PFSK-1 (cell line): ENCODE measurements around the gene BRIX1.

Source experiments
- TAF1 ChIP-seq: IDR thresholded peaks from 2 replicates; pipeline ENCODE4 v1.6.1; 2012; ENCODE audit warnings: low read length, control low read depth, borderline replicate concordance; ENCODE audit not compliant: insufficient read depth
- TF ChIP-seq, protein P1 (sequence below), 2 experiments: IDR thresholded peaks; 2 replicates each; pipeline versions ENCODE4 v1.6.1 to v1.8.0; 2011 to 2012; ENCODE audit warnings: low read depth in 2 of 2, low read length in 2 of 2, control low read depth in 1 of 2, inconsistent platforms in 1 of 2, mild to moderate bottlenecking in 1 of 2, moderate library complexity in 1 of 2; ENCODE audit not compliant: insufficient read depth in 1 of 2

- TF ChIP-seq TAF1 = no peak
- TF ChIP-seq, protein P1, sequence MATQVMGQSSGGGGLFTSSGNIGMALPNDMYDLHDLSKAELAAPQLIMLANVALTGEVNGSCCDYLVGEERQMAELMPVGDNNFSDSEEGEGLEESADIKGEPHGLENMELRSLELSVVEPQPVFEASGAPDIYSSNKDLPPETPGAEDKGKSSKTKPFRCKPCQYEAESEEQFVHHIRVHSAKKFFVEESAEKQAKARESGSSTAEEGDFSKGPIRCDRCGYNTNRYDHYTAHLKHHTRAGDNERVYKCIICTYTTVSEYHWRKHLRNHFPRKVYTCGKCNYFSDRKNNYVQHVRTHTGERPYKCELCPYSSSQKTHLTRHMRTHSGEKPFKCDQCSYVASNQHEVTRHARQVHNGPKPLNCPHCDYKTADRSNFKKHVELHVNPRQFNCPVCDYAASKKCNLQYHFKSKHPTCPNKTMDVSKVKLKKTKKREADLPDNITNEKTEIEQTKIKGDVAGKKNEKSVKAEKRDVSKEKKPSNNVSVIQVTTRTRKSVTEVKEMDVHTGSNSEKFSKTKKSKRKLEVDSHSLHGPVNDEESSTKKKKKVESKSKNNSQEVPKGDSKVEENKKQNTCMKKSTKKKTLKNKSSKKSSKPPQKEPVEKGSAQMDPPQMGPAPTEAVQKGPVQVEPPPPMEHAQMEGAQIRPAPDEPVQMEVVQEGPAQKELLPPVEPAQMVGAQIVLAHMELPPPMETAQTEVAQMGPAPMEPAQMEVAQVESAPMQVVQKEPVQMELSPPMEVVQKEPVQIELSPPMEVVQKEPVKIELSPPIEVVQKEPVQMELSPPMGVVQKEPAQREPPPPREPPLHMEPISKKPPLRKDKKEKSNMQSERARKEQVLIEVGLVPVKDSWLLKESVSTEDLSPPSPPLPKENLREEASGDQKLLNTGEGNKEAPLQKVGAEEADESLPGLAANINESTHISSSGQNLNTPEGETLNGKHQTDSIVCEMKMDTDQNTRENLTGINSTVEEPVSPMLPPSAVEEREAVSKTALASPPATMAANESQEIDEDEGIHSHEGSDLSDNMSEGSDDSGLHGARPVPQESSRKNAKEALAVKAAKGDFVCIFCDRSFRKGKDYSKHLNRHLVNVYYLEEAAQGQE (IDR thresholded peaks at IDR 0.05; ENCODE audit: insufficient read depth in 1 of 2, low read depth in 2 of 2, low read length in 2 of 2) = no peak
Observed at GRCh38 chr5:34913072-34913471, 2.4 kb upstream of the BRIX1 start.
